GM19324 (cell line): ENCODE measurements around the gene TTC28.

Experiments used
- ATAC-seq: cut with Tn5 transposase; IDR thresholded peaks from one replicate; pipeline ENCODE4 v1.9.1; 2021; ENCODE audit warnings: mild to moderate bottlenecking, moderate library complexity; ENCODE audit not compliant: unreplicated experiment, low FRiP score

TTC28 gene

DNA sequence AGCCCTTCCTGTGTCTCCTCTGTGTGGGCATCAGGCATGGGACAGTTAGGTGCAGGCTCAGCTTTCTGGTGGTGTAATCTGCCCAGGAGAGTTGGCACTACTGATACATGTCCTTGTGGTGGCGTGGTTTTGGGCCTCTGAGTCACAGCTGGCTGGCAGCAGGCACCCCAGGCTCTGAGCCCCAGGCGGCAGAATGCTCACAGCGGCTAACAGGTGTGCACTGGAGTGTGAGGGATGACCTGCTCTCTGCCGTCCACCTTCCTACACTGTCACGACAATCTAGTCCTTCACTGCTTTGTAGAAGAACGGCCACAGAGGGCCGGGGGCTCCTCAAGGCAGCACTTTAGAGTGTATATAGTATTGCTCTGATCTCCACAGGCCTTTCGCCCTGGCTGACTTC, 660.3 kb downstream of the TTC28 start:
- no peak for ATAC-seq

GRCh38 chr22:28018461-28018927, 661.1 kb downstream of the TTC28 start:
- no peak for ATAC-seq

- ATAC-seq = no peak
These were observed 661.8 kb downstream of the TTC28 start for GRCh38 chr22:28017859-28018258.

- ATAC-seq = no peak
These were observed 662.2 kb downstream of the TTC28 start for GRCh38 chr22:28017558-28017820.

- ATAC-seq = no peak
These were observed 662.7 kb downstream of the TTC28 start for GRCh38 chr22:28016781-28017557.

- no peak for ATAC-seq
These were observed 663.7 kb downstream of the TTC28 start for GRCh38 chr22:28015676-28016601.

- no peak for ATAC-seq
These were observed 664.6 kb downstream of the TTC28 start for GRCh38 chr22:28015046-28015425.

DNA sequence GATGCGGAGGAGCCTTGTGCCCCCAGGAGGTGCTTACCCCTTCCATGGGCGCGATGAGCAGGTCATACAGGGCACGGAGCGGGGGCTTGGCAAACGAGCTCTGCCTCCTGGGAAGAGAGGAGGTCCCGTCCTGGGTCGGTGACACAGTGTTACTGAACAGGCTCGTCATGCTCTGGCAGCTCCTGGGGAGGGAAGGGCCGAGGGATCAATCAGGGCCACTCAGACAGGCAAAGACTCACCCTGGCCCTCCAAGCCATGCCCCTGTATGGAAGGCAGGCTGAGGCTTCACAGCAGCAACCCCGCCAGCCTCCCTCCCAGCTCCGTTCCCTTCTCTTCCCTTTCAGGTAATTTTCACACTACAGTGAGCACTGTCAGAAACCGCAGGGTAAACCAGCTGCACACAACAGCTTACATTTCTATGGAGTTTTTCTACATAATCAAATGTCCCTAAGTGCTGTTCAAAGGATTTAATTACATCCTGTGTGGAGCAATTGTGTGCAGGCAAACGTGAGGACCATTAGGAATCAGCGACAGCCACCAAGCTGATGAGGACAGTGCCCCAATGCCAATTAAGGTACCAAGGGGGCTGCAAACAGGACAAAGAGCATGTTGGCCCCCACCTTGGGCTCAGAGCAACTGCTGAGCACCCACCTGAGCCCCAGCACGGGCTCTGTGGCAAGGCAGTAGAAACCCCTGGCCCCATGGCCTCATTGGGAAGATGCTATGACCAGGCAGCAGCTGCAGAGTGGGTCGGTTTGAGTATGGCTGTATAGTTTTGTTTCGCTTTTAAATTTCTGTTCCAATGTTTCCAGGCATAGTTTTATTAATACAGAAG, 665.2 kb downstream of the TTC28 start:
- no peak for ATAC-seq

- ATAC-seq = no peak
These were observed 666.0 kb downstream of the TTC28 start for GRCh38 chr22:28013611-28014010.

DNA sequence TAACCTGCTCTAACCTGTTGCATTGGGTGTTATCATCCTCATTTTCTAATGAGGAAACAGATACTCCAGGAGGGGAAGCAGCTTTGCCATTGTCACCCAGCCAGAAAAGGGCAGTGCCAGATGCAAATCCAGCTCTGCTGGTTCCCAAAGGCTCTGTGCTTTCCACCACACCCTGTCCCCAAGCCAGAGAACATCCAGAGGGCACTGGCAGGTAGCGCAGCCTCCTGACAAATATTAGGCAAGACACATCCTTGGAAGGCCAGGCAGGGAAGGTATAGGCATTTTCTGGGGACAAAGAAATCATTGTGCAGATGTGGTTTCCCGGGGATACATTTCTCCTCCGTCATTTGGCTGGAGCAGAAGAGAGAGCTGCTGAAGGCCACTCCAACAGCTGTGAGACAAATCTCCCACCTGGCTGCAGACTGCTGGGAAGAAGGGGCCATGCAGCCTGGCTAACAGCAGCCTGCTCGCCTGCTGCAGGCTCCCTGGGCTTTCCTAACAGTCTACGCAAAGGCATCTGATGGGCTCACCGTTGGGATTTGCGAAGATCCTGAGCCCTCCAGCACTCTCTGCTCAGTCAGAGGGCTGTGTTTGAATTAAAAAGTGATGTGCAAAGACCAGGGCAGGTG, 666.7 kb downstream of the TTC28 start:
- no peak for ATAC-seq

GRCh38 chr22:28009272-28009827, 670.3 kb downstream of the TTC28 start:
- ATAC-seq = no peak

DNA sequence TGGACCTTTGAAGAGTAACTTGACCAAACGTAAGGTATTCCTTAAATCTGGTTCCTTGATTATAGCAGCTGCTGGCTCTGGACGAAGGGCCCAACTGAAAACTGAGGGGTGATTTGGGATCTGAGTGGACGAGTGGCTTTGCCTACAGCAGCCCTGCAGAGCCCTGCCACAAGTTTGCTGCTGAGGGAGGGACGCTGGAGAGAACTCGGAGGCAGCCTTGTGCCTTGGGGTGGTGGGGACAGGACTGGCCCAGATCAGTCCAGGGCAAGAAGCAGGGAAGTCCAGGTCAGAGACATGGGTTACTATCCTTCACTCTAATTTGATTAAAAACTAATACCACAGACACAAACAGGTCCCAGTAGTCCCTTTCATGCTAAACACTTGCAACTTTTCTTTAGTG, 671.0 kb downstream of the TTC28 start:
- ATAC-seq = no peak

GRCh38 chr22:28008056-28008455, 671.6 kb downstream of the TTC28 start:
- ATAC-seq = no peak

DNA sequence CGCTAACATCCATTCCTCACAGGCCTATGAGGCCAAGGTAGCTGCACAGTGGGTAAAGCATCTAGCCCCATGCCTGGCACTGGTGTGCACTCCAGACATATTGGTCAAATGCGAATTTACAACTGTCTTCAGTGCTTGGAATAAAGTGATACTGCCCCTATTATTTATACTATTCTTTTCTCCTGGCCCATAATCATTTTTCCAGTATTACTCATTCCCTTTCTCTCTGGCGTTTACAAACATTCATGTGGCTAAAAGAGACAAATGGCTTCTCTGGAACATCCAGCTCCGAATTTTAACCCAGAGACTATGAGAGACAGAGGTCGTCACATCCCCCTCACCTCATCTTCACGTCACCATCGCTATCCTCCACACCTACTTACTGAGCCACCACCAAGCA, 673.4 kb downstream of the TTC28 start:
- no peak for ATAC-seq

DNA sequence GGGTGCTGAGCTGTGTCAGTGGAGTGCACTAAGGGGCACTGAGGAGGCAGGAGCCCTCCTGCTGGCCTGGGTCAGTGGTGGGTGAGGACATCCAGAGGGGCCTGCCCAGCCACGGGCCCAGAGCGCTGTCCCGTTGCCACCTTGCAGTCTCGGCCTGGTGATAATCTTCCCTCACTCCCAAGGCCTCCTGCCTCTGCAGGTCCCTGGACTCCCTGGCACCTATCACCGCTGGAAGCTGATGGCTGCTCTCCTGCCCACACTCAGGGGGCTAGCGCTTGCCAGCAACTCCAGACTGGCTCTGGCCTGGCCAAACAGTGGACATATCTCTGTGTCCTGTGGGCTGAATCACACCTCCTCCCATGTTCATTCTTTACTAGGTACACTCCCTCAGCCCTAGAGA, 674.1 kb downstream of the TTC28 start:
- no peak for ATAC-seq

GRCh38 chr22:28004021-28004420, 675.6 kb downstream of the TTC28 start:
- ATAC-seq = no peak

DNA sequence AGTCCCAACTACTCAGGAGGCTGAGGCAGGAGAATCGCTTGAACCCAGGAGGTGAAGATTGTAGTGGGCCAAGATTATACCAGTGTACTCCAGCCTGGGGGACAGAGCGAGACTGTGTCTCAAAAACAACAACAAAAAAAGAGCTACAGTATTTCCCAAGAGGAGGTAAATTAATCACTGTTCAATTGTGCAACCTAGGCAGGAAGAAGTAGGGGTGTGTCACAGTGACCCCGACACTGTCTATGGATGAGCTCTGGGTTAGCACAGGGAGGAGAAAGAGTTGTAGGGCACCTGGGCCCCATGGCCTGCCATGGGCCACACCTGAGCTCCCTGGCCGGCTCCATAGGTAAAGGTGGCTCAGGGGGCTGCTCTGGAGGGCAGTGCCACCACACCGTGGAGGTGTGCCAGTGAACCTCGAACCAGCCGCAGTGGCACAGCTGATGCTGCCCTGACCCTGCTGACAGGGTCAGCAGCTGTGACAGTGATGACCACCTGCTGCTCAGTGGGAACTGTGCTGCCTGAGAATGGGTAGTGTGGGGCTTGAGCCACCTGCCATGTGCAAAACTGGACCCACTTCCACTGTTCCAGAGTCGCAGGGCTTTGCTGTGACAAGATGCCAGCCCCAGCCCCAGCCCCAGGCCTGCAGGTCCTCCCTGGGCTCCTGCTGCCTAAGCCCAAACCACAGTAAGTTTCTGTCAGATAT, 676.6 kb downstream of the TTC28 start:
- no peak for ATAC-seq

GRCh38 chr22:28002181-28002700, 677.4 kb downstream of the TTC28 start:
- no peak for ATAC-seq

DNA sequence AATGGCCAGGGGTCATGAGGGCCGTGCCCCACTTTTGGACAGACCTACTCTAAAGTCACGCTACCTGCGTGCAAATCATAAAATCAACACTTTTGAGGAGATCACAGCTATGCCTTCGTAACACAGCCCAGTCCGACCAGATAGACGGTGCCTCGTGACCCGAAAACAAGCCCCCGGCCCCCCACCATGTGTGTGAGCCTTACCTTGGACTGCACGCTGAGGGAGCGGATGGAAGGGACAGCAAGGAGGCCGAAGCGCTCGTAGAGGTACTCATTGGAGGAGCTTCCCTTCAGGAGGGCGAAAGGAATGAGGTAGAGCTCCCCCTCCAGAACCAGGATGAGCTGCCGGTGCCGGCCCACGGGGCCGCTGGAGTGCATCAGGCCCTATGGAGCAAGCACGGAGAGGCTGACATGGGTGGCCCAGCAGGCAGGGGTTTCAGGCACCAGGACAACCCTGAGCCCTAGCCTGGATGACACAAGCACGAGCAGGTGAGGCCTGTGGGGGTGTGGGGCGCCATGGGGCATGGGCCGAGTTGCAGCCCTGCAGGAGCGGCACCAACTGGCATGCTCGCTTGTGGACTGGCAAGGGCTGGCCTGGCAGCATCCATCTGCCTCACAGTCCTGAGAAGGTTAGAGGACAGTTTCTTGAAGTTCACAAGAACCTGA, 678.3 kb downstream of the TTC28 start:
- no peak for ATAC-seq
